ENCODE results near the gene SRD5A1. TPM values are rescaled to one million over a fixed set of nuclear protein-coding genes. Genes with fewer than 3 reads are reported as not detected.

SRD5A1 gene
- total and polyA plus RNA-seq, 12 donors, result 1.6 to 15.0 (median 6.7) TPM

GRCh38 chr5:6594066-6594465 lies 39.2 kb upstream of the SRD5A1 start:
- H3K4me1 ChIP-seq (replicated peaks in 1 of 2), result no peaks in the 10 kb centered on the region
- WGBS, 4 donors, result 41 to 52% (median 45%) methylated on average over 6 of the region's 6 CpGs
- DNase-seq, result peak in 3 of 7 donors; percentile 23 to 50 (median 37)
- intact Hi-C loops (cut with DNase I), result no loop called here
- no peaks in the 10 kb centered on the region for H3K9me3 ChIP-seq (replicated peaks in 1 of 3)
- no peak overlapping the region for H3K4me3 ChIP-seq
- H3K36me3 ChIP-seq (replicated peaks in 1 of 2), result peaks cover 0 to 8% of the 10 kb centered on the region in 2 donors
- no peaks in the 10 kb centered on the region for H3K27me3 ChIP-seq
- TF ChIP-seq CTCF (IDR thresholded peaks at IDR 0.05) (no peak), POLR2A (IDR thresholded peaks at IDR 0.05) (no peak)
- H3K27ac ChIP-seq, result no peak overlapping the region

DNA sequence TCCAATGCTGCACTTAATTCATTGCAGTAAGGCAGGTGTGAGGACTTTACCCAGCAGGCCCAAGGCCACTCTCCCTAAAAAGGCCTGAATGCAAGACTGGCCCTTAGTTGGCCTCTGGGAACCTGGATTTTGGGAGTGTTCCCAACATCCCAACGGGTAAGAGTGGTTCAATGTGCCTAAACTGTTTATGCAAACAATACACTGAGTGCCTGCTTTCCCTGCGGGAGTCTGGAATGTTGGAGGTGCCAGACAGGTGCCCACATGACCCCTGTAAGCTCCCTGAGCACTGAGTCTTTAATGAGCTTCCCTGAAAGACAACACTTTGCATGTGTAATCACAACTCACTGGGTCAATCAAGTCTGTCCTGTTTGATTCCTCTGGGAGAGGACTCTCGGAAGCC lies 37.8 kb upstream of the SRD5A1 start:
- peak in 1 of 7 donors; percentile 28 for DNase-seq
- intact Hi-C loops (cut with DNase I), result no loop called here
- WGBS, 4 donors, result 80 to 95% (median 89%) methylated on average over 3 of the region's 3 CpGs
- Histone ChIP-seq H3K27ac (no peak overlapping the region), H3K4me3 (no peak overlapping the region), H3K9me3 (replicated peaks in 1 of 3) (no peaks in the 10 kb centered on the region), H3K27me3 (no peaks in the 10 kb centered on the region), H3K4me1 (replicated peaks in 1 of 2) (no peaks in the 10 kb centered on the region), H3K36me3 (replicated peaks in 1 of 2) (peaks cover 0 to 20% of the 10 kb centered on the region in 2 donors)
- TF ChIP-seq POLR2A (IDR thresholded peaks at IDR 0.05), result no peak
- TF ChIP-seq CTCF (IDR thresholded peaks at IDR 0.05), result no peak

GRCh38 chr5:6596388-6596787 lies 36.9 kb upstream of the SRD5A1 start:
- no peaks in the 10 kb centered on the region for H3K27me3 ChIP-seq
- no peaks in the 10 kb centered on the region for H3K4me1 ChIP-seq (replicated peaks in 1 of 2)
- H3K9me3 ChIP-seq (replicated peaks in 1 of 3), result no peaks in the 10 kb centered on the region
- peak in 1 of 7 donors; percentile 7 for DNase-seq
- intact Hi-C loops (cut with DNase I), result no loop called here
- H3K4me3 ChIP-seq, result no peak overlapping the region
- no peak overlapping the region for H3K27ac ChIP-seq
- peaks cover 0 to 29% of the 10 kb centered on the region in 2 donors for H3K36me3 ChIP-seq (replicated peaks in 1 of 2)
- 95 to 99% (median 97%) methylated on average over 5 of the region's 5 CpGs for WGBS, 4 donors
- TF ChIP-seq CTCF (IDR thresholded peaks at IDR 0.05) (no peak), POLR2A (IDR thresholded peaks at IDR 0.05) (no peak)

GRCh38 chr5:6597557-6597956 lies 35.7 kb upstream of the SRD5A1 start:
- no peak overlapping the region for H3K4me3 ChIP-seq
- no peaks in the 10 kb centered on the region for H3K9me3 ChIP-seq (replicated peaks in 1 of 3)
- TF ChIP-seq POLR2A (IDR thresholded peaks at IDR 0.05) (no peak), CTCF (IDR thresholded peaks at IDR 0.05) (no peak)
- peak in 1 of 7 donors; percentile 21 for DNase-seq
- no peak overlapping the region for H3K27ac ChIP-seq
- peaks cover 0 to 41% of the 10 kb centered on the region in 2 donors for H3K36me3 ChIP-seq (replicated peaks in 1 of 2)
- WGBS, 4 donors, result 90 to 98% (median 94%) methylated on average over 6 of the region's 6 CpGs
- intact Hi-C loops (cut with DNase I), result no loop called here
- no peaks in the 10 kb centered on the region for H3K4me1 ChIP-seq (replicated peaks in 1 of 2)
- no peaks in the 10 kb centered on the region for H3K27me3 ChIP-seq

Data from adrenal gland (tissue), 12 donors.